Measurements from ENCODE around the gene CRYZL1. TPM values are rescaled to one million over a fixed set of nuclear protein-coding genes. Genes with fewer than 3 reads are reported as not detected.
A peak's percentile ranks its signal among the peaks of the same experiment; 100 is the strongest.
"Not testable (repeated sequence)": the region's sequence is repeated elsewhere in the genome, so short reads cannot be mapped to it uniquely, and the experiment has no call there.

Gene CRYZL1
- polyA plus RNA-seq, 1 donor = 30.2 TPM

DNA sequence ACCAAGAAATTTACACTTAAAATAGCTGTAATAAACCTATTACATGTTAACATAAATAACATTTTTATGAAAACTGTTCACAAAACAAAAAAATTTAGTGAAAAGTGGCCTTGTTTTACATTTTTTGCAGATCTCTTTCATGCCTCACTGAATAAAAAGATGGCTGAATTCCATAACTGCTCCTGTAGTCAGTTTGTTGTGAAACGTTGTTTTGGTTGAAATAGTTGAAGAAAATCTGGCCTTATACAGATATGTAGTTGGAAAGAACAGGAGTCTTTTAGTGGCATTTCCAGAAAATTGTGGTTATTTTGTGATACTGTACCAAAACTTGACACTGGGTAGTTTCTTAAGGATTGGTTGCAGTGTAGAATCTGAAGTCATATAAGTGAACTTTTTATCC is 18.9 kb upstream of the CRYZL1 start:
- no peak for DNase-seq

DNA sequence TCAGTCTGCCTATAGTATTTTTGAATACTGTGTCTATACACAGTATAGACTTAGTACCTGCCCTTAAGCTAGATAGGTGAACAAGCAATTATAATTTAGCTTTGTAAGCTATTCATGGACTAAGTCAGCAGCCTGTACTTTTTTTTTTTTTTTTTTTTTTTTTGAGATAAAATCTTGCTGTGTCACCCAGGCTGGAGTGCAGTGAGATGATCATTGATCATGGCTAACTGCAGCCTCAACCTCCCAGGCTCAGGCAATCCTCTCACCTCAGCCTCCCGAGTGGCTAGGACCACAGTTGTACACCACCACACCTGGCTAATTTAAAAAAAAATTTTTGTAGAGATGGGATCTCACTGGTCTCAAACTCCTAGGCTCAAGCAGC is 18.0 kb upstream of the CRYZL1 start:
- no peak for DNase-seq

DNA sequence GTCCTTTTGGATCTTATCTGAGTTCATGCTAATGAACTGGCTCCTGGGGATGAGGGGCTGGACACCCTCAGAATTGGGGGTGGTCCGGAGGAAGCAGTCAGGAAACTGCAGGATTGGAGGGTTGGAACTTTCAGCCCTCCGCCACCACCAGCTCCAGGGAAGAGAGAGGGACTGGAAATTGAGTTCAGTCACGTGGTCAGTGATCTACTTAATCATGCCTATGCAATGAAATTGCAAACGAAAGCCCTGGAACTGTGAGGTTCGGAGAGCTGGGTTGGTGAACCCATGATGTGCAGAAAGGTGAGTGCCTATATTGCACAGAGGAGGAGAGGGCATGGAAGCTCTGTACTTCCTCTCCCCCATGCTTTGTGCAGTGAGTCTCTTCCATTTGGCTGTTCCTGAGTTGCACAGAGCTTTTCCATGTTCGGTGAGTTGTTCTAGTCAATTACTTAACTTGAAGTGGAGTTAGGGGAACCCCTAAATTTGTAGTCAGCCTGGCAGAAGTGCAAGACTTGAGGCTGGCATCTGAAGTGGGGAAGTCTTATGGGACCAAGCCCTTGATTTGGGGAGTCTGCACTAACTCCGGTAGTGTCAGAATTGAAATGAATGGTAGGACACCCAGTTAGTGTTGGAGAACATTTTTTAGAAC is 17.5 kb upstream of the CRYZL1 start:
- DNase-seq = no peak

DNA sequence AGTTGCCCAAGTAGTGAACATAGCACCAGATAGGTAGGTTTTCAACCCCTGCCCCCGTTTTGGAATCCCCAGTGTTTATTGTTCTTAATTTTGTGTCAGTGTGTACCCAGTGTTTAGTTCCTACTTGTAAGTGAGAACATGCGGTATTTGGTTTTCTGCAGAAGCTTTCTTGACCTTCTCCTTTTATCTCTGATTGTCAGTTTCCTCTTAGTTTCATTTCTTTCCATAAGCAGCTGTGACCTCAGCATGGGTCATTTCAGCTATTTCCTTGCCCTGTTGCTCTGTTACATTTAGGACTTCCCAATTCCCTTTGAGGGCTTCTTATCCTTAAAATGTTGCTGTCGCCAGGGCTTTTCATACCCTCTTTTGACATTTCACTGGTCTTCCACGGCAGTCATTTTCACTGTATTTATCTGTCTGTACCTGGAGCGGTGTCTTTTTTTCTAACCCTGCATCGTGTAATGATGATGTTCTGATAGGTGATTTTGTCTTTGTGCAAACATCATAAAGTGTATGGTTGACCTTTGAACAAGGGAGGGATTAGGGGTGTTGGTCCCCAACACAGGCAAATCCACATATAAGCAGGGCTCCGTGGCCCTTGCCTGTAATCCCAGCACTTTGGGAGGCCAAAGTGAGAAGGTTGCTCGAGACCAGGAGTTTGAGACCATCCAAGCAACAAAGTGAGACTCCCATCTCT is 15.7 kb upstream of the CRYZL1 start:
- no peak for DNase-seq

DNA sequence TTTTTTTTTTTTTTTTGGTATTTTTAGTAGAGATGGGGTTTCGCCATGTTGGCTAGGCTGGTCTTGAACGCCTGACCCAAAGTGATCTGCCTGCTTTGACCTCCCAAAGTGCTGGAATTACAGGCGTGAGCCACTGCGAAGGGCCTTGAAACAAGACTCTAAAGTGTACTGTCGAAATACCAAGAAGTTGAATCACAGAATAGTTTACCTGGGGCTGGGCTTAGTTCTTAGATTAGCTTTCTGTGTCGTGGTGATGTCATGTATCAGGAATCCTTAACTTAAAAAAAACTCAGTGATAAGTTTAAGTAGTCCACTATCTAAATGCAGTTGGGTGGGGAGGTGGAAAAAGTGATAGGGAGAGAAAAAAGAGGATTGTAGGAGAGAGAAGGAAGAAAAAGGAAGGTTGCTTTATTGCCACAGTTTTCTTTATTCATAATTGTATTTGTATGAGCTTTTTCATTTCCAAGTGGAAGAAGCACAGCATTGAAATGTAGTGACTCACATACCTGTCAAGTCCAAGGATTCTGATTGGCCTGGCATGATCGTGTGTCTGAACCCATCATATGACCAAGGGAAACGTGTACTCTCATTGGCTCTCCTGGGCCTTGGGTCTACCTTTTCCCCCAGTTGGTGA is 14.2 kb upstream of the CRYZL1 start:
- no peak for DNase-seq

DNA sequence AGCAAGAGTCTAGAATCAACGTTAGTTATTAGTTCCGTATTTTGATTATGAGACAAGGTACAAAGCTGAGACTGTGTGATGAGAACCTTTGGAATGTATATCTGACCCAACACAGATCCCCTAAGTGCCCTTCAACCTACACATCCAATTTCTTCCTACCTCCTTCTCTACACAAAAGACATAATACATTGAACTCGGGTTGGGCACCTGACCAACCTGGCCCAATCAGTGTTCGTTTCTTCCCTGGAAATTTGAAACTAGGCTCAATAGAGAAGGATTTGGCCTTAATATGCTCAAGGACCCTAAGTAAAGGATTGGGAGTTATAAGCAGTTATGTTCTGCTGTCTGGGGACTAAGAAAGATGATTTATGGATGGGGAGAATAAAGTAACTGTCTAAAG is 12.9 kb upstream of the CRYZL1 start:
- DNase-seq = no peak

DNA sequence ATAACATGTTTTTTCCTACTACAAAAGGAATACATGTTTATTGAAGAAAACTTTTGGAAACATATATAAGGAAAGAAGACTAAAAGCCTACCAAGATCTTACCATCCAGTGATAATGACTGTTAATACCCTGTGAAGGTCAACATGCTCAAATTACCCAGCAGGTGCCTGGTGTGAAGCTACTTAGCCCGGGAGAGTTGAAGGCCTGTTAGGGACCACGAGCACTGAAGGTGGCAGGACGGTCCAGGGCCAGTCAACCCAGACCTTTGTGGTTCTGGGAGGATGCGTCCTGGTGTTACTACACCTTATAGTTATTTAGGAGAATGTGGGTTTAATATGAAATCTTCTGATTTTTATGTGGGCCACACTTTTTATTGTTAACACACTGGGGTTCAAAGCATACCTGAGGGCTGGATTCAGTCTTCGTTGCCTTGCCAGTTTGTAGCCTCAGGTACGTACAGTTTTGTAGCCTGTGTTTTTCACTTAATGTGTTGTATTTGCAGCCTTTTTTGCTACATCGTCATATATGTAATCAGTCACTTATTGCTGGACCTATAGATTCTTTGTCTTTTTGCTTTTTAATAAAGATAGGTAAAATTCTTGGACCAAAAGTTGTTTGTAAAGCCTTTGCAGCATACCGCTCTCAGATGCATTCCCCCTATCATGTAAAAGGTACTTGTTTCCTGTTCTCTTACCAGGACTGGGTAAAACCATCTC is 10.6 kb upstream of the CRYZL1 start:
- DNase-seq = no peak

DNA sequence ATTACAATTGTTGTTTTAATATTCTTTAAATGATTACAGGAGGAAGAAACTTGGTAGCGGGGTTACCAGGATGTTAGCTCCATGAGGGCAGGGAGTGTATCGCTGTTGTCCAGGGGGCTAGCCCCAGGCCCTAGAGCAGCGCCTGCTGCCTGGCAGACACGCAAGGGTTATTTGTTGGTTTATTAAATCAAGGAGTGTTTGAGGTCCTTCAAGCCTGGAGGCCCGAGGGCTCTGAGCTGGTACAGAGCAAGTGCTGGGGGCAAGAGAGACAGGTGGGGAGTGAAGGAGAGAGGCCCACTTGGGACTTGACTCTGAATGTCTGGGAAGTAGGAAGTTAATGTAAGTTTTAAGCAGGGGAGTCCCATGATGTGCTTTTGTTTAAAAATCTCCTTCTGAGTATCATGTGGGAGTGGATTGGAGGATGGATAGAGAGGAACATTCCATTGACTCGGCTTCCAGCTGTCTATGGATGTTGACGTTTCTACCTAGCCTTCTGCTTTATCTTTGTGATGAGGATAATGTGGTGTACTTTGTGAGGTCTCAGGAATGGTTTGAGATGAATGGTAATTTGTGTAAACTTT is 9.5 kb upstream of the CRYZL1 start:
- no peak for DNase-seq

DNA sequence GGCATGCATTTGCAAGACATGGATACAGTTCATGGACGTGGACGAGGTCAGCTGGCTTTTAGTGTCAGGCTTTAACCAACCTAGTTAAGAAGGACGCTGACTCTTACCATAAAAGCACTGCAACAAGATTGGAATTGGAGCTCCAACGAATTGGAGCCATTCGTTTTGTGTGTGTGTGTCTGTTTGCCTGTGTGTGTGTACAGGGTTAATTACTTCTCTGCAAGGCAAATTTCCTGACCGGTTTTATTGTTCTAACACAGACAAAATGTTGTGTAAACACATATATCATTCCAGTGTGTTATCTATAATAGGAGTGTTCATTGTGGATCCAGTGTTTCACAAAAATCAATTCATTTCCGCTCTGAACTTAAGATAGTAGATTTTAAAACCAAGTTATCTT is 8.7 kb upstream of the CRYZL1 start:
- DNase-seq = no peak

DNA sequence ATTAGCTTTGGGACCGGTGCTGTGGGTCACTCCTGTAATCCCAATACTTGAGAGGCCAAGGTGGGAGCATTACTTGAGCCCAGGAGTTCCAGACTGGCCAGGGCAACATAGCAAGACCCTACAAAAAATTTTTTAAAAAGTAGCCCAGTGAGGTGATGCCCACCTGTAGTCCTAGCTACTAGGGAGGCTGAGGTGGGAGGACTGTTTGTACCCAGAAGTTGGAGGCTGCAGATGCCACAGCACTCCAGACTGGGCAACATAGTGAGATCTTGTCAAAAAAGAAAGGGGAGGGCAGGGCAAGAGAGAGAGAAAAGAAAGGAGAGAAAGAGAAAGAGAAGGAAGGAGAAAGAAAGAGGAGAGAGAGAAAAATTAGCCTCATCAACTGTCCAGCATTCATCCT is 7.0 kb upstream of the CRYZL1 start:
- no peak for DNase-seq

DNA sequence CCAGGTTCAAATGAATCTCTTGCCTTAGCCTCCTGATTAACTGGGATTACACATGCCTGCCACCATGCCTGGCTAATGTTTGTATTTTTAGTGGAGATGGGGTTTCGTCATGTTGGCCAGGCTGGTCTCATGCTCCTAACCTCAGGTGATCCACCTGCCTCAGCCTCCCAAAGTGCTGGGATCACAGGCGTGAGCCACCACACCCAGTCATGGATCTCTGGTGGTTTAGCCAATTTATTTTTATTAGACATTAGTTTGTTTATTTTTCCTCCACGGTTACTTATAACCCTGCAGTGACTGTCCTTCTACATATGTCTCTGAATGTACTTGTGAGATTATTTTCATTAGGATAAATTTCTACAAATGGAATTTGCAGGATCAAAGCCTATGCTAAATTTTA is 6.0 kb upstream of the CRYZL1 start:
- no peak for DNase-seq

DNA sequence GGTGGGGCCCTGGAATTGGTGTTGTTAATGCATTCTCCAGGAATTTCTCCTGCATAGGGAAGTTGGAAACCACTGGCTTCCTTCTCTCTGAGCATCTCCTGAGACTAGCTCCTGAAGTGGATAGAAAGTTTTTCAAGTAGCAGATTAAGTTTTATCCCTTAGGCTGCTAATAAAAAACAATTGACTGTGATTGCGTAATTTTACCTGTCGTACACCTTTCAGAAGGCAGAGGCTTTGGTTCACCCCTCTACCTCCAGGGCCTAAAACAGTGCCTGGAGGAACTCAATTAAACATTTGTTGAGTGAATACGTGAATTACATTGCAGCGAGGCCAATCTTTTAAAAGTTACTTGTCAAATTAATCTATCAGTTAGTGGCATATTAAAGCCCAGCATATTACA is 4.2 kb upstream of the CRYZL1 start:
- DNase-seq = no peak

DNA sequence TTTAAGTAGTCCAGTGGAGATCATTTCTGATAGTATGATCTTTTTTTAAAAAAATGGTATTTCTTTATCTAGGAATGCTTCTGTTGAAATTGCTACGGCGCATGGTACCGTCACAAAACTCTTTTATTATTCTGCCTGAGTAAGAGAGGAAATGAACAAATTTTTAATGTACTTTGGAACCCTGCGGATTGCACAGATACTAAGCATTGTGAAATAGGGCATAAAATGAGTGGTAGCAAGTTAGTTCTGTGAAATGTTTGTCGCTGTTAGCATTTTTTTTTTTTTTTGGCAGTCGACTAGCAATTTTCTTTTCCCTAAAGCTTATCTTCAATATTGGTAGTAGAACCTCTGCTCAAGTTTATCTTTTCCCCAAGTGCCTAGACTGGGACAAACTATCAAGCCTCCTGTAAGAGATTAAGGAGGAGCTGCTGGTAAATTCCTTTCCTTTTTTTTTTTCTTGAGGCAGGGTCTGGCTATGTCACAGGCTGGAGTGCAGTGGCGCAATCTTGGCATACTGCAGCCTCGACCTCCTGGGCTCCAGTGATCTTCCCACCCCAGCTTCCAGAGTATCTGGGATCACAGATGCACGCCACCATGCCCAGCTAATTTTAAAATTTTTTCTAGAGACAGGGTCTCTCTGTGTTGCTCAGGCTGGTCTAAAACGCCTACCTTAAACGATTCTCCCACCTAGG is 3.0 kb upstream of the CRYZL1 start:
- DNase-seq = no peak

DNA sequence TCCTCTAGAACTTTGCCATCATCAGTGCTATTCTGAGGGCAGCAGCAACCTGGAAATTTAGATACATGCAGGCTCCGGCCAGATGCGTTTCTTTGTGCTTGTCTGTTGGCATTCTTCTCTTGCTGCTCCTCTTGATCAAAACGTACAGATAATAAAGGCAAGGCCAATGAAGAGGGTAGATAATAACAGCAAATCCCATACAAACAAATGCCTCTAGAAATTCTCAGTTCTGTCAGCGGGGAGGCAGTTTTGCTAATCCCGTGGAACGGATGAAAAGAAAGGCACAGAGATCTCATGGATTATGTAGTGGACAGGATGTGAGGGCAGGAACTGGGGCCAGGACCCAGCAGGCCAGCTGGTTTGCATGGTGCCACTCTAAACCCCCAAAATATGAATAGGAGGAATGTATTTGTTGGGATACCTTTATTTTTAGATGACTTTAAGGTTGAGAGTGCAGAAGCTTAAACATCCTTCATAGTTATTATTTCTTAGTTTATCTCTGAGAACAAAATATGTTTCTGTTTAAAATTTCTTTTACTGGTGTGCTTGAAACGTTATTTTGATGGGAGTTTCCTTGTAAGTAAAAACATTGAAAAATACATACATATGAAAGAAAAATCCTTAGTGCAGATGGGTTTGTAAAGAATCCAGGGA is 2.2 kb upstream of the CRYZL1 start:
- DNase-seq = peak; percentile 21

DNA sequence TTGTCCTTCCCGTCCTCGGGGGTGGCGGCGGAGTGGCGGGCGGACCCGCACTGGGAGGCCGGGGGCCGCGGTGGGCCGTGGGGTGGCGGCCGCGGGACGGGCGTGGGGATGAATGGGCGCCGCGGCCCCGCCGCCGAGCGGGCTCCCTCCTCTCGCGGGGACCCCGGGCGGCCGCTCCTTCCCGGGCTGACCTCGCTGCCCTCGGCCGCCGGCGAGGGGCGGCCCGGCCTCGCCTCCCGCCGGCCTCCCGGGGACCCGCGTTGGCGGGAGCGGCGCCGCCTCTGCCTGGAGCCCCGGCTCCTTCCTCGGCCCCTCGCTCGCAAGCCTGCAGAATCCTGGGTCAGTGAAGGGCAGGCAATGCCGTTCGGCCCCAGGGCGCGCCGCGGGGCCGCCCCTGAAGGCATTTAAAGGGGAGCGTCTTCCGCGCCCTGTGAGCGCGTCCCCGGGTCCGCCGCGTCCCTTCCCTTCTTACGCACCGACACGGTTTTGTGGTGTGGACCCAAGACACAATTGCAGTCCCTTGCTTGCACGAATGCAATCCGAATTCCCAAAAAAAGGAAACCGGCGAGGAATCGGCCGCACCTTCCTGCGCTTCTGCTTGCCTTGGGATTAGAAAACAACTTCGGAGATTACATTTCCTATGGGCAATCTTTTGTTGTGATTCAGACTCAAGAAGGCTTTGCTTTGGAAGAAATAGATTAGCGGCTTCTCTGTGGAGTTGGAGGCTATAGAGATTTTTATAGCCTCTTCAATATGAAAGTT is 1.5 kb upstream of the CRYZL1 start:
- DNase-seq = peak; percentile 29

DNA sequence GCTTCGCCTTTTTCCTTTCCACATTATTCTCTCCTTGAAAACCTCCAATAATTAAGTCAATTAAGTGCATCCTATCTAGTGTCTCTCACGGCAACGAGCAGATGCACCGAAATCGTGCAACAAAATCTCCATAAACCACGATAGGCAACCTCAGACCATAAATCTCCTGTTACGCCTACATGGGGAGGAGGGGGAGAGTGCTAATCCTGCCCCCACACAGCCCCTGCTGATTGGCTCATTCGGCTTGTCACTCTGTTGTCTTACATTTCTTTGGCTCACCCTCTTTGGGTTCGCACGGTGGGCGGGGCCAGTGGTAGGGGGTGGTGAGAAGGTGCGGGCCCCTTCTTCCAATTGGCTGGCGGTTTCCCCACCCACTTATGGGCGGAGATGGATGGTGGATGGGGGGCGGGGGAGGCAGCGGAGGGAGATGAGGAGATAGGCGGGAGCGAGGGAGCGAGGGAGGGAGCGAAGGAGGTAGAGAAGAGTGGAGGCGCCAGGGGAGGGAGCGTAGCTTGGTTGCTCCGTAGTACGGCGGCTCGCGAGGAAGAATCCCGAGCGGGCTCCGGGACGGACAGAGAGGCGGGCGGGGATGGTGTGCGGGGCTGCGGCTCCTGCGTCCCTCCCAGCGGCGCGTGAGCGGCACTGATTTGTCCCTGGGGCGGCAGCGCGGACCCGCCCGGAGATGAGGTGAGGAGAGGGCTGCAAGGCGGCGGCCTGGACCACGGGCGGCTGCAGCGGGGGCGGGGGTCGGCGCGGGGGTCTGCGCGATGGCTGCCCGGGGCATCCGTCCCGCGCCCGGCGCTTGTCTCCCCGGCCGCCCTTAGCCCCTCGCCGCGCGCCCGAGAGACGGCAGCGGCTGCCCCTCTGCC is 720 bp upstream of the CRYZL1 start, which contains the start of gene ITSN1:
Gene ITSN1 (plus strand): TSS at position 475 of the 869 bp plus-strand sequence. CDS start 76,328 bp downstream, outside the sequence.
- peak; percentile 100 for DNase-seq

DNA sequence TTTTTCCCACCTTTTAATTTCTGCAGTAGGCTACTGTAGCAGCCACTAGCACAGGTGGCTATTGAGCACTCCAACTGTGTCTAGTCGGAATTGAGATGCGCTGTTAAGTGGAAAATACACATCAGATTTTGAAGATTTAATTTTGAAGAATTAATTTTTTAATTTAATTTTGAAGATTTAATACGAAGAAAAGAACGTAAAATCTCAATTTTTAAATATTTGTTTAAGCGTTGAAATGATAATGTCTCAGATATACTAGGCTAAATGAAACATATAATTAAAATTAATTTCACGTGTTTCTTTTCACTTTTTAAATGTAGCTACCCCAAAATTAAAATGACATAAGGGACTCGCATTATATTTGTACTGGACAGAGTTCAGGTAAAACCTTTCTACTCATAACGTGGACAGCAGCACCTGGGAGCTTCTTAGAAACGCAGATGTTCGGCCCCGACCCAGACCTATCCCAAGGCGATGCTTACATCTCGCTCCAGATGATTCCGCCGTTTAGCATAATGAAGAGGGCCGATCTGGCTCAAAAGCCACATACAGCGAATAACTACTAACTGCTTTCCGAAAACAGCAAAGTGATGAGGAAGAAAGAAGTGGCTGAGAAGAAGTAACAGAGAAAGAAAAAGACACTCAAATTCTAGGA is 717 bp downstream of the CRYZL1 start:
- DNase-seq = peak; percentile 38

DNA sequence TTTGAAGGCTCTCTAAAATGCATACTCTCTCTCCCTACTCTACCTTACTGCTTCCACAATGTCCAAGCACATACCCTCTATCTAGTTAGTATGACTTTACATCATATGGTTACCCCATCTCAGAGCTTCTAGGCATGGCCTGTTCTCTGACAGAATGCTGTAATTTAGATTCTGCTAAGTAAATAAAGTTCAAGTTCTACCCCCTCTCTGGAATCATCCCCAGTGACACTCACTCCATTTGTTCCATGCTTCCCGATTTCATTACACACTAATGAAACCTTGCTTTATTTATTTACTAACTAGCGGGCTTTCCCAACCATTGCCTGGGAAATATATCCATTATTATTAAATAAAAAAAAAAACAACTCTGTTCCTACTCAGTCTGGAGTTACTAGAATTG is 7.3 kb downstream of the CRYZL1 start:
- no peak for DNase-seq

DNA sequence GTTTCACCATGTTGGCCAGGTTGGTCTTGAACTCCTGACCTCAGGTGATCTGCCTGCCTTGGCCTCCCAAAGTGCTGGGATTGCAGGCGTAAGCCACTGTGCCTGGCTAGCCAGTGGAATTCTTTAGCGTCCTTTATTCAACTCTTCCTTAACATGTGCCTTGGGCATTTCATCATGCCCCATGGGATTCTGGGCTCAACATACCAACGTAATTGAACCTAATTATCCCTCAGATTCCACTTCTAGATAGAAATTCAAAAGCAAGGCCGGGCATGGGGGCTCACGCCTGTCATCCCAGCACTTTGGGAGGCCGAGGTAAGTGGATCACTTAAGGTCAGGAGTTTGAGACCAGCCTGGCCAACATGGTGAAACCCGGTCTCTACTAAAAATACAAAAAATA is 15.4 kb downstream of the CRYZL1 start:
- DNase-seq = not testable (repeated sequence)
